ENCODE data around the gene DUSP15. TPM values are rescaled to one million over a fixed set of nuclear protein-coding genes. Genes with fewer than 3 reads are reported as not detected.

DUSP15 gene
- total and polyA plus RNA-seq, 2 of the 4 experiments (the other 2 are of a cell fraction), result not detected

DNA sequence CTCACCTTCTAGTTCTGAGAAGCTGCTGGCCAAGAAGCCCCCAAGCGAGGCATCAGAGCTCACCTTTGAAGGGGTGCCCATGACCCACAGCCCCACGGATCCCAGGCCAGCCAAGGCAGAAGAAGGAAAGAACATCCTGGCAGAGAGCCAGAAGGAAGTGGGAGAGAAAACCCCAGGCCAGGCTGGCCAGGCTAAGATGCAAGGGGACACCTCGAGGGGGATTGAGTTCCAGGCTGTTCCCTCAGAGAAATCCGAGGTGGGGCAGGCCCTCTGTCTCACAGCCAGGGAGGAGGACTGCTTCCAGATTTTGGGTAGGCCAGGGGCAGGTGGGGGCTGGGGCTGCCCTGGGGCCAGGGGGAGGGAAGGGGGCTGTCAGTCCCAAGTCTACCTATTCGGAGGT, 48.9 kb downstream of the DUSP15 start:
- no peak overlapping the region for H4K5ac ChIP-seq (ENCODE audit: low read depth, low read length)
- H3K36me3 ChIP-seq (ENCODE audit: control insufficient read depth, insufficient read depth, low read length), result no peaks in the 10 kb centered on the region
- H4K8ac ChIP-seq (ENCODE audit: low read depth in 2 of 2, low read length in 2 of 2), result no peak overlapping the region
- H3K14ac ChIP-seq (replicated peaks; ENCODE audit: low read depth, low read length), result no peak overlapping the region
- dilution Hi-C loops (cut with HindIII; ENCODE audit: low sequenced_read_pairs, unreplicated experiment) (no loop called here), intact Hi-C loops (cut with micrococcal nuclease) (loop anchor here (5.0 kb wide), 1 partner anchor 386 kb away; the partner anchor contains the start of genes PLAGL2 and POFUT1), in situ Hi-C loops (cut with MboI; ENCODE audit: low sequenced_read_pairs) (loop anchor here (5.0 to 10.0 kb wide), 2 partner anchors 133 to 211 kb away; partner anchors contain the start of gene PDRG1)
- H3K4me2 ChIP-seq (ENCODE audit: low read depth, low read length), result no peak overlapping the region
- H3K79me1 ChIP-seq (ENCODE audit: low read depth in 1 of 2, low read length in 2 of 2), result no peaks in the 10 kb centered on the region; a peak in 1 of 4 replicates
- no peaks in the 10 kb centered on the region for H3K27me3 ChIP-seq (ENCODE audit: control insufficient read depth, insufficient read depth, low read length)
- CTCF ChIA-PET, result interaction anchor here (0.6 kb wide), 1 partner anchor 249 kb away, joined by 3 read pairs; no protein-coding TSS in a partner anchor
- TF ChIP-seq NFE2L2 (IDR thresholded peaks at IDR 0.05; ENCODE audit: low read depth, low read length) (no peak), MAFK (IDR thresholded peaks at IDR 0.05; ENCODE audit: low read depth, low read length) (no peak), MXI1 (IDR thresholded peaks at IDR 0.05; ENCODE audit: borderline replicate concordance, low read depth, low read length) (no peak), MAZ (IDR thresholded peaks at IDR 0.05; ENCODE audit: borderline replicate concordance, low read depth, low read length) (no peak), POLR2A (IDR thresholded peaks at IDR 0.05; ENCODE audit: low read depth, low read length) (no peak), CHD1 (IDR thresholded peaks at IDR 0.05; ENCODE audit: low read depth, low read length) (no peak), SMC3 (IDR thresholded peaks at IDR 0.05; ENCODE audit: low read depth, low read length) (no peak), FOS (IDR thresholded peaks at IDR 0.05; ENCODE audit: low read depth, low read length) (no peak), RFX5 (IDR thresholded peaks at IDR 0.05; ENCODE audit: low read depth, low read length) (no peak), RCOR1 (IDR thresholded peaks at IDR 0.05; ENCODE audit: insufficient replicate concordance, low read length) (no peak), CEBPB (IDR thresholded peaks at IDR 0.05; ENCODE audit: low read depth, low read length) (no peak), RAD21 (IDR thresholded peaks at IDR 0.05; ENCODE audit: low read length) (no peak), BHLHE40 (IDR thresholded peaks at IDR 0.05; ENCODE audit: low read depth, low read length) (no peak)
- TF ChIP-seq, protein P1, sequence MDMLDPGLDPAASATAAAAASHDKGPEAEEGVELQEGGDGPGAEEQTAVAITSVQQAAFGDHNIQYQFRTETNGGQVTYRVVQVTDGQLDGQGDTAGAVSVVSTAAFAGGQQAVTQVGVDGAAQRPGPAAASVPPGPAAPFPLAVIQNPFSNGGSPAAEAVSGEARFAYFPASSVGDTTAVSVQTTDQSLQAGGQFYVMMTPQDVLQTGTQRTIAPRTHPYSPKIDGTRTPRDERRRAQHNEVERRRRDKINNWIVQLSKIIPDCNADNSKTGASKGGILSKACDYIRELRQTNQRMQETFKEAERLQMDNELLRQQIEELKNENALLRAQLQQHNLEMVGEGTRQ (IDR thresholded peaks at IDR 0.05; ENCODE audit: low read depth, low read length), result no peak
- TF ChIP-seq, protein P2, sequence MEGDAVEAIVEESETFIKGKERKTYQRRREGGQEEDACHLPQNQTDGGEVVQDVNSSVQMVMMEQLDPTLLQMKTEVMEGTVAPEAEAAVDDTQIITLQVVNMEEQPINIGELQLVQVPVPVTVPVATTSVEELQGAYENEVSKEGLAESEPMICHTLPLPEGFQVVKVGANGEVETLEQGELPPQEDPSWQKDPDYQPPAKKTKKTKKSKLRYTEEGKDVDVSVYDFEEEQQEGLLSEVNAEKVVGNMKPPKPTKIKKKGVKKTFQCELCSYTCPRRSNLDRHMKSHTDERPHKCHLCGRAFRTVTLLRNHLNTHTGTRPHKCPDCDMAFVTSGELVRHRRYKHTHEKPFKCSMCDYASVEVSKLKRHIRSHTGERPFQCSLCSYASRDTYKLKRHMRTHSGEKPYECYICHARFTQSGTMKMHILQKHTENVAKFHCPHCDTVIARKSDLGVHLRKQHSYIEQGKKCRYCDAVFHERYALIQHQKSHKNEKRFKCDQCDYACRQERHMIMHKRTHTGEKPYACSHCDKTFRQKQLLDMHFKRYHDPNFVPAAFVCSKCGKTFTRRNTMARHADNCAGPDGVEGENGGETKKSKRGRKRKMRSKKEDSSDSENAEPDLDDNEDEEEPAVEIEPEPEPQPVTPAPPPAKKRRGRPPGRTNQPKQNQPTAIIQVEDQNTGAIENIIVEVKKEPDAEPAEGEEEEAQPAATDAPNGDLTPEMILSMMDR (conservative IDR thresholded peaks at IDR 0.05; ENCODE audit: low read depth, low read length), result no peak
- TF ChIP-seq, protein P3, sequence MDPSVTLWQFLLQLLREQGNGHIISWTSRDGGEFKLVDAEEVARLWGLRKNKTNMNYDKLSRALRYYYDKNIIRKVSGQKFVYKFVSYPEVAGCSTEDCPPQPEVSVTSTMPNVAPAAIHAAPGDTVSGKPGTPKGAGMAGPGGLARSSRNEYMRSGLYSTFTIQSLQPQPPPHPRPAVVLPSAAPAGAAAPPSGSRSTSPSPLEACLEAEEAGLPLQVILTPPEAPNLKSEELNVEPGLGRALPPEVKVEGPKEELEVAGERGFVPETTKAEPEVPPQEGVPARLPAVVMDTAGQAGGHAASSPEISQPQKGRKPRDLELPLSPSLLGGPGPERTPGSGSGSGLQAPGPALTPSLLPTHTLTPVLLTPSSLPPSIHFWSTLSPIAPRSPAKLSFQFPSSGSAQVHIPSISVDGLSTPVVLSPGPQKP (IDR thresholded peaks at IDR 0.05; ENCODE audit: borderline replicate concordance, low read depth, low read length), result no peak
- H3K9ac ChIP-seq (ENCODE audit: low read depth, low read length), result no peak overlapping the region
- no peak overlapping the region for H3K18ac ChIP-seq (ENCODE audit: low read depth, low read length)
- H4K91ac ChIP-seq (ENCODE audit: insufficient read depth, low read depth, low read length), result no peak overlapping the region
- H3K4me3 ChIP-seq (ENCODE audit: insufficient read depth, low read depth, low read length), result no peak overlapping the region
- no peak overlapping the region for H2BK15ac ChIP-seq (ENCODE audit: low read depth, low read length)
- H3K9me1 ChIP-seq (ENCODE audit: insufficient read depth, low read length), result no peaks in the 10 kb centered on the region
- 29% methylated on average over 1 of the region's 5 CpGs; no CpG with 5 or more reads in 1 of the 2 experiments for WGBS, 2 experiments (ENCODE audit: extremely low coverage in 2 of 2, insufficient read length in 1 of 2)
- H3K23ac ChIP-seq (ENCODE audit: low read depth, low read length), result no peak overlapping the region
- H2BK120ac ChIP-seq (ENCODE audit: low read depth, low read length), result no peak overlapping the region
- H2BK20ac ChIP-seq (ENCODE audit: low read depth, low read length), result no peak overlapping the region
- no peak overlapping the region for H2BK5ac ChIP-seq (ENCODE audit: low read depth, low read length, poor library complexity, severe bottlenecking)
- H2AFZ ChIP-seq (replicated peaks; ENCODE audit: low read length, poor library complexity), result no peak overlapping the region
- no peak overlapping the region for H3K56ac ChIP-seq (ENCODE audit: extremely low read depth, insufficient read depth, low read length)
- no peak overlapping the region for H2AK5ac ChIP-seq (ENCODE audit: low read depth, low read length)
- no peak overlapping the region for H2AK9ac ChIP-seq (replicated peaks; ENCODE audit: low read depth, low read length, poor library complexity)
- no peaks in the 10 kb centered on the region for H4K20me1 ChIP-seq (ENCODE audit: insufficient read depth, low read length)
- H3K27ac ChIP-seq (ENCODE audit: insufficient read depth, low read length), result no peak overlapping the region
- H3K4me1 ChIP-seq (ENCODE audit: control insufficient read depth, insufficient read depth, low read length), result no peaks in the 10 kb centered on the region
- ATAC-seq (ENCODE audit: low read depth) (no peak), DNase-seq (no peak)
- H3K9me3 ChIP-seq (ENCODE audit: control insufficient read depth, insufficient read depth, low read length), result no peaks in the 10 kb centered on the region
- POLR2A ChIA-PET (ENCODE audit: unreplicated experiment), result no interaction called here
- BruUV-seq (replicated peaks), result no TSS peak
- no peak overlapping the region for H3K4ac ChIP-seq (ENCODE audit: low read depth, low read length)
